Measurements from ENCODE around the gene NFIC.

DNA sequence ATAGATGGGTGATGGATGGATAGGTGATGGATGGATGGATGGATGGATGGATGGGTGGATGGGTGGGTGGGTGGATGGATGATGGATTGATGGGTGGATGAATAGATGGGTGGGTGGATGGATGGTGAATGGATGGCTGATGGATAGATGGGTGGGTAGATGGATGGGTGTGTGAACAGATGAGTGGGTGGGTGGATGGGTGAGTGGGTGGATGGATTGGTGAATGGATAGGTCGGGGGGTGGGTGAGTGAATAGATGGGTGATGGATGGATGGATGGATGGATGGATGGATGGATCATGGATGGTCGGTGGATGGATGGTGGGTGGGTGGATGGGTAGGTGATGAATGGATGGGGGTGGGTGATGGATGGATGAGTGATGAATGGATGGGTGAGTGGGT lies 110.4 kb downstream of the NFIC start:
- TF ChIP-seq, protein P1, sequence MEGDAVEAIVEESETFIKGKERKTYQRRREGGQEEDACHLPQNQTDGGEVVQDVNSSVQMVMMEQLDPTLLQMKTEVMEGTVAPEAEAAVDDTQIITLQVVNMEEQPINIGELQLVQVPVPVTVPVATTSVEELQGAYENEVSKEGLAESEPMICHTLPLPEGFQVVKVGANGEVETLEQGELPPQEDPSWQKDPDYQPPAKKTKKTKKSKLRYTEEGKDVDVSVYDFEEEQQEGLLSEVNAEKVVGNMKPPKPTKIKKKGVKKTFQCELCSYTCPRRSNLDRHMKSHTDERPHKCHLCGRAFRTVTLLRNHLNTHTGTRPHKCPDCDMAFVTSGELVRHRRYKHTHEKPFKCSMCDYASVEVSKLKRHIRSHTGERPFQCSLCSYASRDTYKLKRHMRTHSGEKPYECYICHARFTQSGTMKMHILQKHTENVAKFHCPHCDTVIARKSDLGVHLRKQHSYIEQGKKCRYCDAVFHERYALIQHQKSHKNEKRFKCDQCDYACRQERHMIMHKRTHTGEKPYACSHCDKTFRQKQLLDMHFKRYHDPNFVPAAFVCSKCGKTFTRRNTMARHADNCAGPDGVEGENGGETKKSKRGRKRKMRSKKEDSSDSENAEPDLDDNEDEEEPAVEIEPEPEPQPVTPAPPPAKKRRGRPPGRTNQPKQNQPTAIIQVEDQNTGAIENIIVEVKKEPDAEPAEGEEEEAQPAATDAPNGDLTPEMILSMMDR (IDR thresholded peaks at IDR 0.05) = no peak
- TF ChIP-seq POLR2A (IDR thresholded peaks at IDR 0.05) = no peak
